ENCODE measurements around the gene TMEM182.

GRCh38 chr2:102768892-102769291 is 7.1 kb downstream of the TMEM182 start:
- TF ChIP-seq CTCF (IDR thresholded peaks at IDR 0.05): no peak
- no peak for TF ChIP-seq POLR2A (IDR thresholded peaks at IDR 0.05)

Measured in adrenal gland (tissue), 5 donors.